Cerebellar cortex (tissue), 1 donor: ENCODE measurements around the gene COPS9.

Experiments used
- DNase-seq: peaks from one replicate; pipeline ENCODE4 v3.0.0-alpha.2; 2015; ENCODE audit warnings: low spot score

Gene COPS9

GRCh38 chr2:240147911-240148587 is 11.9 kb upstream of the COPS9 start:
- DNase-seq, result no peak

- no peak for DNase-seq
Measured at GRCh38 chr2:240147382-240147781, 11.3 kb upstream of the COPS9 start.

- DNase-seq, result no peak
Measured at GRCh38 chr2:240146627-240147278, 10.6 kb upstream of the COPS9 start.

GRCh38 chr2:240146141-240146561 is 10.0 kb upstream of the COPS9 start:
- peak; percentile 68 for DNase-seq

- DNase-seq, result no peak
Measured at GRCh38 chr2:240145461-240145860, 9.4 kb upstream of the COPS9 start.

- no peak for DNase-seq
Measured at GRCh38 chr2:240144649-240145261, 8.7 kb upstream of the COPS9 start.

GRCh38 chr2:240143801-240144648 is 7.9 kb upstream of the COPS9 start:
- peak; percentile 67 for DNase-seq

GRCh38 chr2:240143276-240143675 is 7.2 kb upstream of the COPS9 start:
- DNase-seq, result no peak

- DNase-seq, result no peak
Measured at GRCh38 chr2:240142859-240143258, 6.8 kb upstream of the COPS9 start.

GRCh38 chr2:240142256-240142775 is 6.2 kb upstream of the COPS9 start:
- DNase-seq, result no peak

GRCh38 chr2:240141736-240142135 is 5.6 kb upstream of the COPS9 start:
- no peak for DNase-seq

GRCh38 chr2:240140920-240141319 is 4.8 kb upstream of the COPS9 start:
- no peak for DNase-seq

- no peak for DNase-seq
Measured at GRCh38 chr2:240140511-240140910, 4.4 kb upstream of the COPS9 start, which contains the start of gene OTOS. Gene OTOS, minus strand, starts transcription at chr2:240140658. Its CDS starts 332 bp downstream, at chr2:240140326.

- DNase-seq, result no peak
Measured at GRCh38 chr2:240139666-240140393, 3.7 kb upstream of the COPS9 start.

- no peak for DNase-seq
Measured at GRCh38 chr2:240139011-240139441, 2.9 kb upstream of the COPS9 start.

- no peak for DNase-seq
Measured at GRCh38 chr2:240138254-240138984, 2.3 kb upstream of the COPS9 start.

- DNase-seq, result no peak
Measured at GRCh38 chr2:240137596-240138253, 1.6 kb upstream of the COPS9 start.

- DNase-seq, result no peak
Measured at GRCh38 chr2:240136671-240137292, 677 bp upstream of the COPS9 start.

- DNase-seq, result no peak
Measured at GRCh38 chr2:240135706-240136012, 446 bp downstream of the COPS9 start.
